HL-60 (cell line): ENCODE measurements around the gene PNLDC1.
"Not testable (repeated sequence)": the region's sequence is repeated elsewhere in the genome, so short reads cannot be mapped to it uniquely, and the experiment has no call there.

ENCODE experiments used
- DNase-seq, 2 experiments: peaks; one replicate each; pipeline ENCODE4 v3.0.0-alpha.2; 2010 to 2020; ENCODE audit warnings: low read depth in 1 of 2, low spot score in 1 of 2
- H3K27ac ChIP-seq: fragments of 250-450 bp; sonication (Bioruptor Pico); replicated peaks from 2 replicates; pipeline ENCODE4 v1.5.1; 2020; ENCODE audit warnings: mild to moderate bottlenecking, moderate library complexity
- H3K27me3 ChIP-seq: fragments of 250-450 bp; sonication (Bioruptor Pico); 2 replicates; pipeline ENCODE4 v1.5.1; 2021; ENCODE audit warnings: mild to moderate bottlenecking, moderate library complexity; ENCODE audit not compliant: insufficient read depth, poor library complexity, severe bottlenecking
- H3K4me3 ChIP-seq: replicated peaks from 2 replicates; pipeline ENCODE4 v1.5.1; 2011; ENCODE audit warnings: mild to moderate bottlenecking, control low read depth, low read length; ENCODE audit not compliant: insufficient read depth
- CTCF ChIP-seq: IDR thresholded peaks from one replicate; pipeline ENCODE4 v1.5.1; 2011; ENCODE audit warnings: low read length, control low read depth, inconsistent platforms; ENCODE audit not compliant: insufficient read depth
- GABPA ChIP-seq: IDR thresholded peaks from 2 replicates; pipeline ENCODE4 v1.6.1; 2012; ENCODE audit warnings: low read depth
- POLR2AphosphoS5 ChIP-seq: IDR thresholded peaks from 2 replicates; pipeline ENCODE4 v1.6.1; 2012; ENCODE audit warnings: low read depth
- REST ChIP-seq: IDR thresholded peaks from 2 replicates; pipeline ENCODE4 v1.6.1; 2012; ENCODE audit warnings: low read depth; ENCODE audit not compliant: insufficient replicate concordance
- SPI1 ChIP-seq: IDR thresholded peaks from 2 replicates; pipeline ENCODE4 v1.6.1; 2012; ENCODE audit warnings: low read depth, mild to moderate bottlenecking, borderline replicate concordance

PNLDC1 gene

GRCh38 chr6:159854959-159855358 lies 54.9 kb downstream of the PNLDC1 start:
- peak in 1 of 2 experiments; percentile 21 for DNase-seq
- TF ChIP-seq SPI1 = peak; percentile 41; the same call in 1 of the 2 replicates
- no peak for TF ChIP-seq REST
- Histone ChIP-seq H3K27me3 (no peaks in the 10 kb centered on the region), H3K27ac (no peak overlapping the region), H3K4me3 (no peak overlapping the region)

GRCh38 chr6:159858259-159858658 lies 58.2 kb downstream of the PNLDC1 start:
- Histone ChIP-seq H3K27me3 (no peaks in the 10 kb centered on the region), H3K27ac (no peak overlapping the region), H3K4me3 (no peak overlapping the region)
- DNase-seq = no peak
- TF ChIP-seq SPI1 = no peak

GRCh38 chr6:159860482-159860881 lies 60.4 kb downstream of the PNLDC1 start:
- no peak overlapping the region for H3K27ac ChIP-seq
- TF ChIP-seq SPI1 (peak; percentile 79), REST (no peak)
- no peaks in the 10 kb centered on the region for H3K27me3 ChIP-seq
- H3K4me3 ChIP-seq = no peak overlapping the region
- no peak for DNase-seq

- DNase-seq = no peak
- no peaks in the 10 kb centered on the region for H3K27me3 ChIP-seq
- H3K4me3 ChIP-seq = no peak overlapping the region
- no peak for TF ChIP-seq CTCF
- TF ChIP-seq SPI1 = no peak
- TF ChIP-seq POLR2AphosphoS5 = no peak
- TF ChIP-seq REST = no peak
- no peak for TF ChIP-seq GABPA
- no peak overlapping the region for H3K27ac ChIP-seq
These were observed 62.0 kb downstream of the PNLDC1 start for GRCh38 chr6:159862103-159862502.

- H3K27me3 ChIP-seq, H3K4me3 ChIP-seq, H3K27ac ChIP-seq: not testable (repeated sequence)
- peak in 1 of 2 experiments; percentile 53 for DNase-seq
These were observed 63.3 kb downstream of the PNLDC1 start for GRCh38 chr6:159863341-159863740.
